Fibroblast of skin of right quadriceps (primary cell): ENCODE results near the gene MRPS10.
A peak's percentile ranks its signal among the peaks of the same experiment; 100 is the strongest.
"Not testable (repeated sequence)": the region's sequence is repeated elsewhere in the genome, so short reads cannot be mapped to it uniquely, and the experiment has no call there.

ENCODE experiments used
- DNase-seq: peaks from one replicate; pipeline ENCODE4 v3.0.0-alpha.2; 2013

The MRPS10 gene

GRCh38 chr6:42173101-42173500 lies 44.6 kb downstream of the MRPS10 start, which contains the start of gene GUCA1A:
GUCA1A (plus strand) TSS chr6:42173364; CDS start chr6:42173614, 250 bp downstream.
- no peak for DNase-seq

DNA sequence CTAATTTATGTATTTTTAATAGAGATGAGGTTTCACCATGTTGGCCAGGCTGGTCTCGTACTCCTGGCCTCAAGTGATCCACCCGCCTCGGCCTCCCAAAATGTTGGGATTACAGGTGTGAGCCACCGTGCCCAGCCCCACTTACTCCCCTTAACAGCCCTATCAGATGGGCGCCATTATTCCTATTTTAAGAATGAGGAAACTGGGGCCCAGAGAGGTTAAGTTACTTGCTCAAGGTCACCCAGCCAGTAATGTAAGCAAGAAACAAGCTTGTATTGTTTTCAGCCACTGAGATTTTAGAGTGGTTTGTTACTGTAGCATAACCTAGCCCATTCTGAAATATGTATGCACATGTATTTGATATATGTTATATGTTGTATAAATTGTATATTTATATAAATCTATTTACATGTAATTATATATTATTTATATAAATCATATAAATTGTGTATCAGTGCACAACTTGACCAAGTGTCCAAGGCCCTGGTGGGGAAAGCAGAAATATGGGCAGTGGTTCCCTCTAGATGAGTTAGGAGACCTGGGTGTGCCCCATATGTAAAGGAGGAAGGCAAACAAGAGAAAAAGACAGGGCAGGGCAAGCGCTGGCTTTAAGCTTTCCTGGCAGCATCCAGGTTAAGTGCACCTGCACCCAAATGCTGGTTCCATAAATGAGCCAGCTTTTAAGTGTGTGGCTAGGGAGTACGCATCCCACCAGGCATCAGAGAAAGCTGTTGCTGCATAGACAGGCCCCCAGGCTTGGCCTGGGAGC lies 45.7 kb downstream of the MRPS10 start:
- DNase-seq = no peak

DNA sequence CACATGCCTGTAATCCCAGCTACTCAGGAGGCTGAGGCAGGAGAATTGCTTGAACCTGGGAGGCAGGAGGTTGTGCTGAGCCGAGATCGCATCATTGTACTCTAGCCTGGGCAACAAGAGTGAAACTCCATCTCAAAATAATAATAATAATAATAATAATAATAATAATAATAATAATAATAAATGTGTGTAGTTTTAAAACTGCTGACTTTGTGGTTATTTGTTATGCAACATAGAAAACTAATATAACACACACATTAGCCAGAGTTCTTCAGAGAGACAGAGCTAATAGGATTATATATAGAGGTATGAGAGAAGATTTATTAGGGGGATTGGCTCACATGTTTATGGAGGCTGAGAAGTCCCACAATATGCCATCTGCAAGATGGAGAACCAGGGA lies 47.9 kb downstream of the MRPS10 start:
- not testable (repeated sequence) for DNase-seq

- no peak for DNase-seq
Measured at GRCh38 chr6:42168650-42169049, 49.0 kb downstream of the MRPS10 start.

DNA sequence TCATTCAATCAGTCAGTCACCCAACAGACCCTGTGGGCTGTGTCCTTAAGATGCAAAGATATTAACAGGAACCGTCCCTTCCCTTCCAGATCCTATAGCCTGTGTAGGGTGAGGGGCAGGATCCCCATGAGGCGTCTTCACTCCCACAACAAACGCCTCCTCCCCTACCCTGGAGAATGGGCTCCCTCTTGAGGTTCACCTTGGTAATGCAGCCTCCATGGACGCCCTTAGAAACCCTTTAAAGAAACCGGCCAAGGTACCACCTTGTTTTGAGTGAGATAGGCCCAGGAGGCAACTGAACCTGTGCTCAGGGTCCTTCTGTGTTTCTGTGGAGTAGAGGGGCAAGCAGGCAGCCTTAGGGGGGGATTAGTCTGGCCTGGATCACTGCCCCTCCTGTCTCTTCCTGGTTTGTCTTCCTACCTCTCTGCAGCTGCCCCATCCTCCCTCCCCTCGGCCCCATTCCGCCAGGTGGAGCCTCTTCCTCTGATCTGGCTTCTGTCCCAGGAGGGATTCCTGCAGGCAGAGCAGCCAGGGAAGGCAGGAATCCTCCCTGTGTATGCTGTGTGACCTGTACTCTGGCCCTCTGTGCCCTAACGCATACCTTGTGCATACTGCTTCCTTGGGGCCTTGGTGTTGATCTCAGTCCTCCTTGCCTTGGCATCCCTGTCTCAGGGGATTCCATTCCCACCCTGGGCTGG lies 51.1 kb downstream of the MRPS10 start:
- peak; percentile 67 for DNase-seq

DNA sequence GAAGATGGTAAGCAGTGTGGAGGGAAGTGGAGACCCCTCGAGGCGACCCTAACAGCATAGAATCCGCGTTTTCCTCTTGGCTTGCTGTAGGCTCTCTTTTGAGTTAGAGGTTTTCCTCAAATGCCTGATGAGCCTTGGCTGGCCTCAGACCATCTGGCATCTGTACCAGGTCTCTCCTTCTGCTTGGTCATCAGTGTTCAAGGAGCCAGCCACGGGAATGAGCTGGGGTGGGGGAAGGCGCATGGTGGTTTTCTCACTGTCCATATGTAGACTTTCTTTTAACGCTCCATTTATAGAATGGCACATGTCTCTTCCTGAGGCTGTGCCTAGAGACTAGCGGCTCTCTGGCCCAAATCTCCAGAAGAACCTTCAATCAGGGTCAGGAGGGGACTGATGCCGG lies 52.6 kb downstream of the MRPS10 start:
- DNase-seq = peak; percentile 50

- DNase-seq = no peak
Measured at GRCh38 chr6:42163981-42164380, 53.7 kb downstream of the MRPS10 start.

GRCh38 chr6:42162812-42163211 lies 54.8 kb downstream of the MRPS10 start:
- DNase-seq = no peak

DNA sequence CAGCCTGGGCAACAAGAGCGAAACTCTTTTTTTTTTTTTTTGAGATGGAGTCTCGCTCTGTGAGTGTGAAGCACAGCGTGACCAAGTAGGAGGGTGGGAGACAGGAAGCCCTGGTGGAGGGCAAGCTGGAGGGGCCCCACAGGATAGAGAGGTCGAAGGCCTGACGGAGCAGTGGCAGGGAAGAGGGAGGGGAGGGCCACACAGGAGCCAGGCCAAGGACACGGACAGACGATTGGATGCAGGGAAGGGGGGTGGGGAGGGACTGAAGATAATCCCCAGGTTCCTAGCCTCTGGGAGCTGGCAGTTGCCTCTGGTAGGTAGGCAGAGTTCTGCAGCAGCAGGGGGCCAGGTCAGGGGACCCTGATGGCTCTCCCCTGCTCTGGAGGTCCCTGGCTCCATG lies 55.3 kb downstream of the MRPS10 start:
- no peak for DNase-seq

GRCh38 chr6:42159431-42160024 lies 58.1 kb downstream of the MRPS10 start:
- DNase-seq = no peak

DNA sequence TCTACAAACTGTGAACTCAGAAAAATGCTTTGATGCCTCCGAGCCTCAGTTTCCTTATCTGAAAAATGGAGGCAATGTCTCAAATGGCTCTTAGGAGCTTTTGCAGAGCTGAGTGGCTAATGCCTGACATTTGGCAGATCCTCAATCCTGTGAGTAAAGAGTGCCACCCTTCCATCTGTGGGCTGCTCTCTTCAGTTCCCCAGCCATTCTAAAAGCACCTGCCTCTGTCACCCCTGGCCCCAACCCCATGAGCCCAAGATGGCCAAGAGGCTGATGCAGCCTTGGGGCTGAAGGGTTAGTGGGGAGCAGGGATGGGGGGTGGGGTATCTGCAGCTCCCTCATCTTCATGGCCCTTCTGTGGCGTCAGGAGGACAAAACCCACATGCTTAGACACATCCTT lies 59.0 kb downstream of the MRPS10 start:
- no peak for DNase-seq

- peak; percentile 63 for DNase-seq
Measured at GRCh38 chr6:42158011-42158410, 59.6 kb downstream of the MRPS10 start.
